ENCODE measurements around the gene EPHA4.

DNA sequence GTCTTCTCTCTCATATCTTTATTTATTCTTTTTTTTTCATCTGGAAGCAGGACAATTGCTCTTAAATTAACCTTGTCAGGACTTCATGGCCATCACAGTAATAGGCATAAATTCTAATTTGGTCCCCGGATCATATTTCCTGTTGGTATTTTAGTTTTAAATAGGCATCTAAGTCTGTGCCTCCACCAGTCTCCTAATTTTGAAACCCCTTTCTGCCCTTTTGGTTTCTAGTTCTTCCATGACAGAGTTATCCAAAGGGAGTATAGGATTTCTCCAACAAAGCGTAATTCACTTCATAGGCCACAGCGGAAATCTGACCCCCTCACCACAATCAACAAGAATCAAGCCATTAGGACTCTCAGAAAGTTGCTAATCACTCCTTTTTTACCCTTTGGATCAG, 3.8 kb downstream of the EPHA4 start:
- TF ChIP-seq, protein P1, sequence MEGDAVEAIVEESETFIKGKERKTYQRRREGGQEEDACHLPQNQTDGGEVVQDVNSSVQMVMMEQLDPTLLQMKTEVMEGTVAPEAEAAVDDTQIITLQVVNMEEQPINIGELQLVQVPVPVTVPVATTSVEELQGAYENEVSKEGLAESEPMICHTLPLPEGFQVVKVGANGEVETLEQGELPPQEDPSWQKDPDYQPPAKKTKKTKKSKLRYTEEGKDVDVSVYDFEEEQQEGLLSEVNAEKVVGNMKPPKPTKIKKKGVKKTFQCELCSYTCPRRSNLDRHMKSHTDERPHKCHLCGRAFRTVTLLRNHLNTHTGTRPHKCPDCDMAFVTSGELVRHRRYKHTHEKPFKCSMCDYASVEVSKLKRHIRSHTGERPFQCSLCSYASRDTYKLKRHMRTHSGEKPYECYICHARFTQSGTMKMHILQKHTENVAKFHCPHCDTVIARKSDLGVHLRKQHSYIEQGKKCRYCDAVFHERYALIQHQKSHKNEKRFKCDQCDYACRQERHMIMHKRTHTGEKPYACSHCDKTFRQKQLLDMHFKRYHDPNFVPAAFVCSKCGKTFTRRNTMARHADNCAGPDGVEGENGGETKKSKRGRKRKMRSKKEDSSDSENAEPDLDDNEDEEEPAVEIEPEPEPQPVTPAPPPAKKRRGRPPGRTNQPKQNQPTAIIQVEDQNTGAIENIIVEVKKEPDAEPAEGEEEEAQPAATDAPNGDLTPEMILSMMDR (conservative IDR thresholded peaks at IDR 0.05; ENCODE audit: low read length): no peak
- no peak for TF ChIP-seq EZH2phosphoT487 (IDR thresholded peaks at IDR 0.05; ENCODE audit: borderline replicate concordance)

Data from Loucy (cell line).